ENCODE data around the gene TAF4. TPM values are rescaled to one million over a fixed set of nuclear protein-coding genes. Genes with fewer than 3 reads are reported as not detected.

TAF4 gene
- total RNA-seq, 1 experiment from 2014 or later = 21.0 TPM

- Histone ChIP-seq H3K27ac (ENCODE audit: low read length) (no peak overlapping the region), H3K4me3 (ENCODE audit: low read depth in 2 of 2, low read length in 2 of 2) (no peak overlapping the region), H3K27me3 (ENCODE audit: control insufficient read depth, insufficient read depth, low read length) (no peaks in the 10 kb centered on the region), H3K36me3 (ENCODE audit: control insufficient read depth, insufficient read depth, low read length) (no peaks in the 10 kb centered on the region), H3K9me3 (ENCODE audit: control insufficient read depth, insufficient read depth, low read depth, low read length) (no peaks in the 10 kb centered on the region), H3K4me1 (ENCODE audit: control insufficient read depth, insufficient read depth, low read length) (peaks cover 44% of the 10 kb centered on the region)
- ATAC-seq = peak; percentile 6; the same call in 1 of the 2 replicates
- no peak for TF ChIP-seq POLR2AphosphoS5 (IDR thresholded peaks at IDR 0.05; ENCODE audit: low read depth, low read length)
- no peak for TF ChIP-seq CTCF (IDR thresholded peaks at IDR 0.05)
- TF ChIP-seq REST (IDR thresholded peaks at IDR 0.05; ENCODE audit: insufficient read depth in 1 of 2, low read depth in 2 of 2, low read length in 1 of 2) = no peak
- TF ChIP-seq TCF7L2 (IDR thresholded peaks at IDR 0.05; ENCODE audit: low read depth, low read length) = no peak
- TF ChIP-seq SIN3A (IDR thresholded peaks at IDR 0.05; ENCODE audit: borderline replicate concordance, insufficient read depth, low read depth, low read length) = no peak
- ChIA-PET CTCF (no interaction called here), POLR2A (no interaction called here)
- DNase-seq (ENCODE audit: low read depth, low spot score) = no peak
- intact Hi-C loops (cut with micrococcal nuclease; ENCODE audit: unreplicated experiment) = no loop called here
- in situ Hi-C loops (cut with HindIII; ENCODE audit: low pct_unique_long_range_greater_than_20kb, low sequenced_read_pairs) = no loop called here
- no TSS peak for BruUV-seq (replicated peaks)
Measured at GRCh38 chr20:62027116-62027515, 38.6 kb downstream of the TAF4 start.

- POLR2A ChIA-PET = no interaction called here
- in situ Hi-C loops (cut with HindIII; ENCODE audit: low pct_unique_long_range_greater_than_20kb, low sequenced_read_pairs) = no loop called here
Measured at GRCh38 chr20:62026564-62026856, 39.2 kb downstream of the TAF4 start.

More at GRCh38 chr20:62026564-62026856, 39.2 kb downstream of the TAF4 start:
- Histone ChIP-seq H3K27ac (ENCODE audit: low read length) (no peak overlapping the region), H3K4me1 (ENCODE audit: control insufficient read depth, insufficient read depth, low read length) (peaks cover 39% of the 10 kb centered on the region), H3K27me3 (ENCODE audit: control insufficient read depth, insufficient read depth, low read length) (no peaks in the 10 kb centered on the region), H3K9me3 (ENCODE audit: control insufficient read depth, insufficient read depth, low read depth, low read length) (no peaks in the 10 kb centered on the region), H3K36me3 (ENCODE audit: control insufficient read depth, insufficient read depth, low read length) (no peaks in the 10 kb centered on the region), H3K4me3 (ENCODE audit: low read depth in 2 of 2, low read length in 2 of 2) (no peak overlapping the region)
- CTCF ChIA-PET = interaction anchor here (1.1 kb wide), 1 partner anchor 28 kb away, joined by 3 read pairs; no protein-coding TSS in a partner anchor
- TF ChIP-seq TCF7L2 (IDR thresholded peaks at IDR 0.05; ENCODE audit: low read depth, low read length) = no peak
- TF ChIP-seq CTCF (IDR thresholded peaks at IDR 0.05) = no peak
- no peak for TF ChIP-seq REST (IDR thresholded peaks at IDR 0.05; ENCODE audit: insufficient read depth in 1 of 2, low read depth in 2 of 2, low read length in 1 of 2)
- no peak for TF ChIP-seq POLR2AphosphoS5 (IDR thresholded peaks at IDR 0.05; ENCODE audit: low read depth, low read length)
- TF ChIP-seq SIN3A (IDR thresholded peaks at IDR 0.05; ENCODE audit: borderline replicate concordance, insufficient read depth, low read depth, low read length) = no peak
- no TSS peak for BruUV-seq (replicated peaks)
- ATAC-seq (0 out of 2 replicates have a peak, but pooled peaks have one; percentile 5), DNase-seq (ENCODE audit: low read depth, low spot score) (no peak)
- intact Hi-C loops (cut with micrococcal nuclease; ENCODE audit: unreplicated experiment) = no loop called here

Data from Panc1 (cell line).